SU-DHL-6 (cell line): ENCODE measurements around the gene SRRM1.

Source experiments
- EZH2phosphoT487 ChIP-seq: fragments of 200-600 bp; sonication (generic), shearing (Covaris generic); conservative IDR thresholded peaks from 2 replicates; pipeline ENCODE4 v1.6.1; 2018; ENCODE audit warnings: mild to moderate bottlenecking, antibody characterized with exemption, low read length, moderate library complexity, mixed read lengths
- TF ChIP-seq, protein P1 (sequence below): fragments of 200-600 bp; sonication (generic); IDR thresholded peaks from one replicate; pipeline ENCODE4 v1.5.1; 2017; ENCODE audit warnings: antibody characterized with exemption, mild to moderate bottlenecking, low read length, moderate library complexity; ENCODE audit not compliant: insufficient read depth, poor library complexity, severe bottlenecking

DNA sequence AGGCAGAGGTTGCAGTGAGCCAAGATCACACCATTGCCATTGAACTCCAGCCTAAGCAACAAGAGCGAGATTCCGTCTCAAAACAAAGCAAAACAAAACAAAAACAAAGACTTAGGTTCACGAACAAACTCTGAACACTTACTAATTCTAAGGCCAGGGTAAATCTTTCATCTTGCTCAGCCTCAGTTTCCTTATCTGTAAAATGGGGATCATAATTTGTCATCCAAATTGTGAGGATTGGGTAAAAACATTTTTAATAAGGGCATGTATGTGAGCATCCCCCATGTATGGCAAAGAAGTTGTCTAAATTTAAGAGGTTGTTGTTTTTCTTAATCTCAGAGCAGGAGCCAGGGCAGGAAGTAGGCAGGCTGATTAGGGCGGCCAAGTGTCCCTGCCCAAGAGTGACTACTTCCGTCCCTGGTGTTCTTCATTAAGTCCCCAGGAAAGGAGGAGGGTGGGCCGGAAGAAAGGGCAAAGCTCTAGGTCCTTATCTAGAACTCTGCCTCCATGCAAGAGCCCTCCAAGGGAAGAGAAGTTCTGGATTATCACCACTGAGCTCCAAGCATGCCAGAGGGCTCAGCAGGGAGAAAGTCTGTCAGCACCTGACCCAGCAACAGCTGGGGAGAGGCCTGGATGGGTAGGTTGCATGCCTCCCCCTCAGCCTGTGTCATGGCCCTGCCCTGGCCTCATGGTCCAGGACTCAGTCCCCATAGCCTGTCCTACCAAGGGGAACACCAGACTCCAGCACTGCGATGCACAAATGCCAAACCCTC is 52.3 kb downstream of the SRRM1 start:
- TF ChIP-seq, protein P1, sequence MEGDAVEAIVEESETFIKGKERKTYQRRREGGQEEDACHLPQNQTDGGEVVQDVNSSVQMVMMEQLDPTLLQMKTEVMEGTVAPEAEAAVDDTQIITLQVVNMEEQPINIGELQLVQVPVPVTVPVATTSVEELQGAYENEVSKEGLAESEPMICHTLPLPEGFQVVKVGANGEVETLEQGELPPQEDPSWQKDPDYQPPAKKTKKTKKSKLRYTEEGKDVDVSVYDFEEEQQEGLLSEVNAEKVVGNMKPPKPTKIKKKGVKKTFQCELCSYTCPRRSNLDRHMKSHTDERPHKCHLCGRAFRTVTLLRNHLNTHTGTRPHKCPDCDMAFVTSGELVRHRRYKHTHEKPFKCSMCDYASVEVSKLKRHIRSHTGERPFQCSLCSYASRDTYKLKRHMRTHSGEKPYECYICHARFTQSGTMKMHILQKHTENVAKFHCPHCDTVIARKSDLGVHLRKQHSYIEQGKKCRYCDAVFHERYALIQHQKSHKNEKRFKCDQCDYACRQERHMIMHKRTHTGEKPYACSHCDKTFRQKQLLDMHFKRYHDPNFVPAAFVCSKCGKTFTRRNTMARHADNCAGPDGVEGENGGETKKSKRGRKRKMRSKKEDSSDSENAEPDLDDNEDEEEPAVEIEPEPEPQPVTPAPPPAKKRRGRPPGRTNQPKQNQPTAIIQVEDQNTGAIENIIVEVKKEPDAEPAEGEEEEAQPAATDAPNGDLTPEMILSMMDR: no peak
- TF ChIP-seq EZH2phosphoT487: no peak
